Measurements from ENCODE around the gene ANGPTL7.

- TF ChIP-seq CTCF (conservative IDR thresholded peaks at IDR 0.05) (no peak), ZFX (IDR thresholded peaks at IDR 0.05) (no peak)
Measured at GRCh38 chr1:11188381-11188780, 774 bp upstream of the ANGPTL7 start.

All from C4-2B (cell line).